Activated naive CD8-positive, alpha-beta T cell treated with anti-CD3 and anti-CD28 coated beads, Interleukin-2, amount 50 U/mL, for 24 hours (primary cell): ENCODE data around the gene PTX3.

ENCODE experiments used
- ATAC-seq: fragments of 150-1000 bp; cut with Tn5 transposase; one replicate; pipeline ENCODE4 v1.10.0; 2021
- DNase-seq: peaks from one replicate; pipeline ENCODE4 v3.0.0; 2021
- H3K27ac Mint-ChIP-seq: one replicate; pipeline ENCODE4 v1.8.0; 2021; ENCODE audit warnings: mild to moderate bottlenecking, mixed read lengths
- H3K27me3 Mint-ChIP-seq: one replicate; pipeline ENCODE4 v1.8.0; 2021; ENCODE audit warnings: mixed read lengths
- H3K36me3 Mint-ChIP-seq: one replicate; pipeline ENCODE4 v1.8.0; 2021; ENCODE audit warnings: low read depth, mixed read lengths
- H3K4me1 Mint-ChIP-seq: one replicate; pipeline ENCODE4 v1.8.0; 2021; ENCODE audit warnings: mixed read lengths
- H3K4me3 Mint-ChIP-seq: one replicate; pipeline ENCODE4 v1.8.0; 2021; ENCODE audit warnings: mild to moderate bottlenecking, moderate library complexity, mixed read lengths
- H3K9me3 Mint-ChIP-seq: one replicate; pipeline ENCODE4 v1.8.0; 2021; ENCODE audit warnings: mixed read lengths

Gene PTX3

DNA sequence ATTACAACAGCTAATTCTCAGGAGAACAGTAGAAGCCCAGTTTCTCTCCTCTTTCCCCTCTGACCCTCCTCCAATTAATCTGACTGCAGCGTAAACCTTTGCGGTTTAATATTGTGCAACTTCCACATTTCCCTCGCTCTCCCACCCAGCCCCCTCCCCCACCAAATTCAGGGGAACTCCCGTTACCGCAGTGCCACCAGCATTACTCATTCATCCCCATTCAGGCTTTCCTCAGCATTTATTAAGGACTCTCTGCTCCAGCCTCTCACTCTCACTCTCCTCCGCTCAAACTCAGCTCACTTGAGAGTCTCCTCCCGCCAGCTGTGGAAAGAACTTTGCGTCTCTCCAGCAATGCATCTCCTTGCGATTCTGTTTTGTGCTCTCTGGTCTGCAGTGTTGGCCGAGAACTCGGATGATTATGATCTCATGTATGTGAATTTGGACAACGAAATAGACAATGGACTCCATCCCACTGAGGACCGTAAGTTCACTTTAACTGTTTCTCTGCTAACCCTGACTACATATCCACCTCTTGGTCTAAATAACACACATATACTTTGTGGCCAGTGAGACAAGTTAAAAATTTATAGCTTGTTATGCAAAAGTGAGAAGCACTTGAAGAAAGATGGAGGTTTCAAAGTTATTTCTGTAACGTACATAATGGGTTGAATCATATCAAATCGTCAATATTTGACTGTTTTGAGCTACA lies at the start of gene PTX3:
Gene PTX3, plus strand, starts transcription at position 268 of the 709 bp plus-strand sequence. Its CDS starts 84 bp downstream, at position 352.
- peak; percentile 52 for ATAC-seq
- peaks cover 36% of the 10 kb centered on the region for H3K27me3 Mint-ChIP-seq

DNA sequence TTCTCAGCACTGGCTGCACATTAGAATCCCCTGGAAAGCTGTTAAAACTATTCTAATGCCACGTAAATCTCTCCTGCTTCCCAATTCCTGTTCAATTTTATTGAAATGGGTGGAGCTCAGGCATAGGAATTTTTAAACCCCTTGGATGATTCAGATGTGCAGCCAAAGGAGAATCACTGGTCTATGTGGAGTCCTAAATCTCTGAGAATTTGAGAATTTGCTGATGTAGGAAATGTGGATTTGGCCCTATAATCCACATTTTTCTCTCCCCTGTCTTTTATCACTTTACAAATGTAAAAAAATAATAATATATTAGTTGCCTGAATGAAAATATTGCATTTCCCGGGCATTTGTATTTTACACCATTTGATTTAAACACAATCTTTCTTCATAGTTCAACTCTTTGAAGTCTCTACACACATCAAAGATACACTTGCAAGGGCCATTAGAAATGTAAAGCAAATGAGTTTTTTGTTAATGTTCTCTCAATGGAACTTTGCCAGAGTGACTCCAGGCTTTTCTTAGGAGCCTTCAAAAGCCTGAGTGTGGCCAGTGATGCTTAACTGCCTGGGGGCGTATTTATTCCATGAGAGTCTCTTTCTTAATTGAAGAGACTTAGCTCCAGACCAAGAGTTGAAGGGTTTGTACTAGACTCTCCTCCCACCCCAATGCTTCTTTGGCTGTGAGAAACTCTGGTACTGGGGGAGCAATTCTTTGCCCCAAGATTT lies 48.8 kb upstream of the PTX3 start:
- H3K27ac Mint-ChIP-seq = no peak overlapping the region
- DNase-seq (no peak), ATAC-seq (no peak)
- no peaks in the 10 kb centered on the region for H3K27me3 Mint-ChIP-seq
- no peaks in the 10 kb centered on the region for H3K9me3 Mint-ChIP-seq
- H3K4me1 Mint-ChIP-seq = no peaks in the 10 kb centered on the region
- H3K36me3 Mint-ChIP-seq = no peaks in the 10 kb centered on the region
- H3K4me3 Mint-ChIP-seq = no peak overlapping the region

More for the DNA sequence above, at the start of gene PTX3:
- peak; percentile 16 for DNase-seq
- Mint-ChIP-seq H3K4me3 (peak within 1 kb of the TSS; percentile 61), H3K9me3 (no peaks in the 10 kb centered on the region), H3K27ac (no peak within 1 kb of the TSS), H3K4me1 (peaks cover 11% of the 10 kb centered on the region), H3K36me3 (no peaks in the 10 kb centered on the region)

DNA sequence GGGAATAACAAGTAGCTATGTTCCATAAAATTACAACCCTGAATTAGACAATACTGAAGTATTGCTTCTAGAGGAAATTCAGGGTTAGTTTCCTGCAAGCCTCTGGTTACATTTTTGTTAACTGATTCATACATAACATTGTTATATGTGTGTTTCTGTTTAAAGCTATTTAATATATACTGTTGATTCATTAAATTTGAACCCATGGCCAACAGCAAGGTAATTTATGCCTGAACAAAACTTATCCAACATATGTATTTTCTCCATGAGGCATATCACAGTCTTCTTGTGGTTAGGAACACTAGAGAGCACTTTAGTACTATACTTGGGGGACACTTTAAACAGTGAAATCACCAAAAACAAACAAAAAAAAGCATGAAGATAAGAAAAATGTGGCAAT lies 47.7 kb upstream of the PTX3 start:
- ATAC-seq (no peak), DNase-seq (no peak)
- Mint-ChIP-seq H3K4me3 (no peak overlapping the region), H3K4me1 (no peaks in the 10 kb centered on the region), H3K9me3 (no peaks in the 10 kb centered on the region), H3K27ac (no peak overlapping the region), H3K36me3 (no peaks in the 10 kb centered on the region), H3K27me3 (no peaks in the 10 kb centered on the region)

DNA sequence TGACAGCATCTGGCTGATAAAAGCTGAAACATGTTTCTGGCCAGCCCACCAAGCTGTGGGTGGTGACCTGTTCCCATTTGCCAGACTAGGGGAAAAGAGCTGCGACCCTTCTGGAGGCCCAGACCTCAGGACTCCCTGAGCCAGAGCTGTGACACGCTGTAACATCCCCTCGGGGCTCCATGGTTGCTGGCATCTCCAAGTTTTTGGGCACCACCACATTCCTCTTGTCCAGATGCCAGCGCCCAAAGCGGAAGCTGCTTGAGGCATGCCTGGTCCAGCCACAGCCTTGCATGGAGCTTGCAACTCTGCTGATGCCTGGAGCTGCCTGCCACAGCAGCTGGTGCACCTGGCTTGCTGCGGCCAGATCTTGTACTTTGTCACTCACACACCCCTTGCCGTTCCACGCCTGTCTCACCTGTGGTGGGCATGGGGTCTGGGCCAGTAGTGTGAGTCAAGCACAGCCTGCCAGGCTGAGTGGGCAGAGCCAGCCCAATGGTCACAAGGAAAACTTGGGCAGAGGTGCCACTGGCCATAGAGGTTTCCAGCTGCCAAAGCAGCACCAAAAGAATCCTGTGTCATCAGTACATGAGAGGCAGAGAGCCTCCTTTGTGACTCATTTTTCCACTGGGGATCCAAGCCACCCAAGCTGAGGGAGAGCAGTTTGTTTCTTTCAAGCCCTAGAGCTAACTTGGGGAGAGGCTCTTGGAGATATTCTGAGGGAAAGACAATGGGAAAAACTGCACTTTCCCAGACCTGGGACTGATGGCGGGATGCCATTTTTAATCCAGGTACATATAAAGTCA lies 45.7 kb upstream of the PTX3 start:
- Mint-ChIP-seq H3K4me1 (no peaks in the 10 kb centered on the region), H3K27ac (no peak overlapping the region), H3K27me3 (no peaks in the 10 kb centered on the region), H3K4me3 (no peak overlapping the region), H3K9me3 (no peaks in the 10 kb centered on the region), H3K36me3 (no peaks in the 10 kb centered on the region)
- DNase-seq (no peak), ATAC-seq (no peak)

- no peak for ATAC-seq
These were observed 44.5 kb upstream of the PTX3 start for GRCh38 chr3:157392104-157392503.

DNA sequence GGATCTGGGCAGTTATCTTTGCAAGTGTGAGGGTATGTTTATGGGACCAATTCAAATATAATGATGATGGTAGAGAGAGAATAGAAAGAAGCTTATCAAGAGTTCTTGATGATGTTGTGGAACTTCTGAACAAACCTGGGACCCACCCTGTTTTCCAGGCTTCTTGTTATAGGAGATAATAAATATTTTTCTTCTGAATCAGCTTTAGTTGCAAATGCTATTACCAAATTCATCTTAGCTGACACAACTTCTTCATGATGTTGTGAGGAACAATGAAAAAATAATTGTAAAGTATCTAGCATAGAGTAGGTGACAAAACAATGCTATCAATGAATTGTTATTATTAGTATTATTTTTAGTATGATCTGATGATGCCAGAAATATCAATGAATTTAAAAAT lies 43.5 kb upstream of the PTX3 start:
- Mint-ChIP-seq H3K36me3 (no peaks in the 10 kb centered on the region), H3K4me3 (no peak overlapping the region), H3K9me3 (no peaks in the 10 kb centered on the region), H3K4me1 (no peaks in the 10 kb centered on the region), H3K27ac (no peak overlapping the region), H3K27me3 (no peaks in the 10 kb centered on the region)
- no peak for ATAC-seq
- DNase-seq = no peak

More at GRCh38 chr3:157392104-157392503, 44.5 kb upstream of the PTX3 start:
- no peaks in the 10 kb centered on the region for H3K36me3 Mint-ChIP-seq
- no peaks in the 10 kb centered on the region for H3K9me3 Mint-ChIP-seq
- no peaks in the 10 kb centered on the region for H3K27me3 Mint-ChIP-seq
- H3K4me1 Mint-ChIP-seq = no peaks in the 10 kb centered on the region
- DNase-seq = no peak
- no peak overlapping the region for H3K4me3 Mint-ChIP-seq
- H3K27ac Mint-ChIP-seq = no peak overlapping the region

- H3K36me3 Mint-ChIP-seq = no peaks in the 10 kb centered on the region
- DNase-seq (no peak), ATAC-seq (no peak)
- no peak overlapping the region for H3K27ac Mint-ChIP-seq
- H3K4me1 Mint-ChIP-seq = no peaks in the 10 kb centered on the region
- H3K4me3 Mint-ChIP-seq = no peak overlapping the region
- no peaks in the 10 kb centered on the region for H3K9me3 Mint-ChIP-seq
- no peaks in the 10 kb centered on the region for H3K27me3 Mint-ChIP-seq
These were observed 42.2 kb upstream of the PTX3 start for GRCh38 chr3:157394411-157394810.

DNA sequence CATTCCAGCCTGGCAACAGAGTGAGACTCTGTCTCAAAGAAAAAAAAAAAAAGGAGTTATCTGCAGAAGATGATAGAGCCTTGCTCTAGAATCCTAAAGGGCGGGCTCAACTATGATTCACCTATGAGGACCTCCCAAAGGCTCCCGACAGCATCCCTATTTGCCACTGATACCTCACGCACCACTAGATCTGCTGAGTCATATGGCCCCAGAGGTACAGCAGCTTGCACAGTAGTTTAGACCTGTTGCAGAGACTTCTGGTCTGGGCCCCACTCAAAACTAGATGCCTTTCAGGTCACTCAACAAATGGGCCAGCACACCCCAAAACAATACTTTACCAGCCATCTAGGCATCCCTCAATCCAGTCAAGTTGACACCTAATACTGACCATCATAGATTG lies 38.1 kb upstream of the PTX3 start:
- no peak overlapping the region for H3K4me3 Mint-ChIP-seq
- no peaks in the 10 kb centered on the region for H3K4me1 Mint-ChIP-seq
- no peak for ATAC-seq

GRCh38 chr3:157404381-157404780 lies 32.3 kb upstream of the PTX3 start:
- Mint-ChIP-seq H3K27ac (no peak overlapping the region), H3K27me3 (peaks cover 3% of the 10 kb centered on the region), H3K36me3 (no peaks in the 10 kb centered on the region), H3K9me3 (no peaks in the 10 kb centered on the region), H3K4me1 (no peaks in the 10 kb centered on the region), H3K4me3 (no peak overlapping the region)
- DNase-seq (no peak), ATAC-seq (no peak)

More for the DNA sequence above, 38.1 kb upstream of the PTX3 start:
- Mint-ChIP-seq H3K27me3 (no peaks in the 10 kb centered on the region), H3K9me3 (no peaks in the 10 kb centered on the region), H3K27ac (no peak overlapping the region), H3K36me3 (no peaks in the 10 kb centered on the region)
- no peak for DNase-seq

- DNase-seq (no peak), ATAC-seq (no peak)
- Mint-ChIP-seq H3K27me3 (peaks cover 3% of the 10 kb centered on the region), H3K4me3 (no peak overlapping the region), H3K27ac (no peak overlapping the region), H3K9me3 (no peaks in the 10 kb centered on the region), H3K4me1 (no peaks in the 10 kb centered on the region), H3K36me3 (no peaks in the 10 kb centered on the region)
These were observed 31.2 kb upstream of the PTX3 start for GRCh38 chr3:157405457-157405856.

DNA sequence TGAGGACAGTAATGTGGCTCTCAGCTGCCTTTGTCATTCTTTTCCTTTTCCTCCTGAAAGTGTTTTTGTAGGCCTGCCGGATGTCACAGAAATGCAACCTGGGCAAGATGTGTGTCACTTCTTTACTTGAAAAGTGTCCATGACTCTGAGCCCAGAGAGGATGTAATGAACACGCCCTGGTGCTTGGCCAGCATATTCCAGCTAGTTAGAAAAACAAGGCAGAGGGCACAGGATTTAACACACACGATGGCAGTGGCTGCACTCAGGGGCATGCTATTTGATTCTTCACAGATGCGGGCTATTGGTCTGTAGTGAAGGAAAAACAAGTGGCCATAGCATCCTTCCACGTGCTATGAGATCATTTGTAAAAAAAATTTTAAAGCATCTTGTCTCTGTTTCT lies 30.3 kb upstream of the PTX3 start:
- Mint-ChIP-seq H3K4me1 (no peaks in the 10 kb centered on the region), H3K27me3 (peaks cover 3% of the 10 kb centered on the region), H3K9me3 (no peaks in the 10 kb centered on the region), H3K36me3 (no peaks in the 10 kb centered on the region), H3K4me3 (no peak overlapping the region), H3K27ac (no peak overlapping the region)
- DNase-seq (no peak), ATAC-seq (no peak)

DNA sequence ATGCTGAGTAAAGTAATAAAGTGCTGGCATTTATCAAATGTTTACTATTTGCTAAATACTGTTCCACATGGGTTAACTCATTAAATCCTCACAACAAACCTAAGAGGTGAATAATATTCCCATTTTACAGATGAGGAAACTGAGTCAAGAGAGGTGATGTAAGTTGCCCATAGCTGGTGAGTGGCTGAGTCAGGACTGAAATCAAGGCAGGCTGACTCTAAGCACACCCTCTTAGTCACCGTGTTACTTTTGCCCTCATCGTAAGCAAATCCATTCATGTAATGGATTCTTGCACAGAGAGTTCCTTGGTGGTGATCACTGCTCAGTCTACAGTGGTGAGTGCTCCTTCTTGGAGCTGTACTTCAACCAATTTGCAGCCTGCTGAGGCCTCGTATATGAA lies 28.9 kb upstream of the PTX3 start:
- Mint-ChIP-seq H3K36me3 (no peaks in the 10 kb centered on the region), H3K9me3 (no peaks in the 10 kb centered on the region), H3K4me1 (no peaks in the 10 kb centered on the region), H3K27me3 (peaks cover 3% of the 10 kb centered on the region), H3K4me3 (no peak overlapping the region), H3K27ac (no peak overlapping the region)
- DNase-seq = no peak
- ATAC-seq = no peak

- no peak for ATAC-seq
- DNase-seq = no peak
- Mint-ChIP-seq H3K9me3 (no peaks in the 10 kb centered on the region), H3K27ac (no peak overlapping the region), H3K4me1 (no peaks in the 10 kb centered on the region), H3K4me3 (no peak overlapping the region), H3K36me3 (no peaks in the 10 kb centered on the region), H3K27me3 (peaks cover 3% of the 10 kb centered on the region)
These were observed 28.0 kb upstream of the PTX3 start for GRCh38 chr3:157408499-157409149.

DNA sequence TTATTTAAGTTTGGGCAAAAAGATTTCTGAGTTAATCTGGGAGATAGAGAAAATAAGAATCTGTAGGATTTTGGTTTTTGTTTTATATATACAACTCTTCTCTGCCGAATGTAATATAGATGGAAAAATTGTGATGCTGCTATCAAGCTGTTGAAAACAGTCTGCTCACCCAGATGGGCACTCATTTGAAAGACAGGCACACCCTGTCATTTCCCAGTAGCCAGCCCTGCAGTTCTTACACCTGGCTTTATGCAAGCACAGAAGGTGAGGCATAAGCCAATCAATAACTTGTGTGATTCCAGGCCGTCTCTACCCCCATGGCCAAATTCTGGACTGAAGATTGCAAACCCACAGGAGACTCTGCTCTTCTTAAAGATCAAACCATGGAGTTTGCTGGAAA lies 27.1 kb upstream of the PTX3 start:
- no peak overlapping the region for H3K4me3 Mint-ChIP-seq
- H3K4me1 Mint-ChIP-seq = no peaks in the 10 kb centered on the region
- peaks cover under 1% of the 10 kb centered on the region for H3K27me3 Mint-ChIP-seq
- DNase-seq (no peak), ATAC-seq (no peak)
- no peak overlapping the region for H3K27ac Mint-ChIP-seq
- no peaks in the 10 kb centered on the region for H3K9me3 Mint-ChIP-seq
- H3K36me3 Mint-ChIP-seq = no peaks in the 10 kb centered on the region
